ENCODE measurements around the gene DHRS12.

- no peak for TF ChIP-seq CTCF (IDR thresholded peaks at IDR 0.05 in 8 of 11, conservative IDR thresholded peaks at IDR 0.05 in 3 of 11)
- no peak for TF ChIP-seq POLR2A (IDR thresholded peaks at IDR 0.05)
- peak in 1 of 3 donors; percentile 51 for TF ChIP-seq POLR2AphosphoS5 (IDR thresholded peaks at IDR 0.05)
These were observed 26.0 kb downstream of the DHRS12 start for GRCh38 chr13:51777921-51778320.

All from spleen (tissue), 7 donors.